Stimulated activated CD4-positive, alpha-beta T cell treated with anti-CD3 and anti-CD28 coated beads, TNF-alpha, amount 100 ng/mL, for 48 hours (primary cell): ENCODE results near the gene SPDYE1.
A peak's percentile ranks its signal among the peaks of the same experiment; 100 is the strongest.
"Not testable (repeated sequence)": the region's sequence is repeated elsewhere in the genome, so short reads cannot be mapped to it uniquely, and the experiment has no call there.

Source experiments
- DNase-seq, 3 donors: peaks; one replicate each; pipeline ENCODE4 v3.0.0-alpha.2; 2020; ENCODE audit warnings: low read depth in 3 of 3

Gene SPDYE1

GRCh38 chr7:43997532-43997931 is at the start of gene SPDYE1:
Gene SPDYE1 (plus strand): TSS chr7:43997897. CDS start chr7:43999950, 2,053 bp downstream.
- DNase-seq = not testable (repeated sequence)

GRCh38 chr7:43952028-43952427 is 45.7 kb upstream of the SPDYE1 start:
- no peak for DNase-seq

GRCh38 chr7:43953071-43953470 is 44.6 kb upstream of the SPDYE1 start:
- DNase-seq = no peak

GRCh38 chr7:43954524-43955228 is 43.0 kb upstream of the SPDYE1 start:
- DNase-seq = no peak

- DNase-seq = no peak
Observed at GRCh38 chr7:43956027-43956426, 41.7 kb upstream of the SPDYE1 start.

GRCh38 chr7:43960933-43961332 is 36.8 kb upstream of the SPDYE1 start:
- no peak for DNase-seq

- not testable (repeated sequence) for DNase-seq
Observed at GRCh38 chr7:43966392-43966791, 31.3 kb upstream of the SPDYE1 start.

GRCh38 chr7:43968172-43969040 is 29.3 kb upstream of the SPDYE1 start:
- not testable (repeated sequence) for DNase-seq

GRCh38 chr7:43969586-43969985 is 28.1 kb upstream of the SPDYE1 start:
- not testable (repeated sequence) for DNase-seq

- not testable (repeated sequence) for DNase-seq
Observed at GRCh38 chr7:43970698-43971097, 27.0 kb upstream of the SPDYE1 start.

GRCh38 chr7:43974033-43974573 is 23.6 kb upstream of the SPDYE1 start:
- DNase-seq = not testable (repeated sequence)

- not testable (repeated sequence) for DNase-seq
Observed at GRCh38 chr7:43974725-43975482, 22.8 kb upstream of the SPDYE1 start.

GRCh38 chr7:43977525-43977924 is 20.2 kb upstream of the SPDYE1 start:
- DNase-seq = no peak

- DNase-seq = not testable (repeated sequence)
Observed at GRCh38 chr7:43978102-43978501, 19.6 kb upstream of the SPDYE1 start.

- DNase-seq = not testable (repeated sequence)
Observed at GRCh38 chr7:43982848-43983247, 14.8 kb upstream of the SPDYE1 start.

GRCh38 chr7:43983736-43984135 is 14.0 kb upstream of the SPDYE1 start:
- not testable (repeated sequence) for DNase-seq

GRCh38 chr7:43985904-43986864 is 11.5 kb upstream of the SPDYE1 start:
- DNase-seq = peak; percentile 79 to 84 (median 82)

GRCh38 chr7:43987476-43987875 is 10.2 kb upstream of the SPDYE1 start:
- DNase-seq = not testable (repeated sequence)

- not testable (repeated sequence) for DNase-seq
Observed at GRCh38 chr7:43990011-43990585, 7.6 kb upstream of the SPDYE1 start.

GRCh38 chr7:43990829-43991228 is 6.9 kb upstream of the SPDYE1 start:
- DNase-seq = not testable (repeated sequence)
